SK-N-MC (cell line): ENCODE data around the gene TPO.

Experiments
- EZH2 ChIP-seq: fragments of 200-600 bp; sonication (generic); IDR thresholded peaks from one replicate; pipeline ENCODE4 v1.6.1; 2017; ENCODE audit warnings: antibody characterized with exemption
- POLR2AphosphoS5 ChIP-seq: IDR thresholded peaks from 2 replicates; pipeline ENCODE4 v1.6.1; 2012; ENCODE audit warnings: mild to moderate bottlenecking, low read depth, low read length, borderline replicate concordance

DNA sequence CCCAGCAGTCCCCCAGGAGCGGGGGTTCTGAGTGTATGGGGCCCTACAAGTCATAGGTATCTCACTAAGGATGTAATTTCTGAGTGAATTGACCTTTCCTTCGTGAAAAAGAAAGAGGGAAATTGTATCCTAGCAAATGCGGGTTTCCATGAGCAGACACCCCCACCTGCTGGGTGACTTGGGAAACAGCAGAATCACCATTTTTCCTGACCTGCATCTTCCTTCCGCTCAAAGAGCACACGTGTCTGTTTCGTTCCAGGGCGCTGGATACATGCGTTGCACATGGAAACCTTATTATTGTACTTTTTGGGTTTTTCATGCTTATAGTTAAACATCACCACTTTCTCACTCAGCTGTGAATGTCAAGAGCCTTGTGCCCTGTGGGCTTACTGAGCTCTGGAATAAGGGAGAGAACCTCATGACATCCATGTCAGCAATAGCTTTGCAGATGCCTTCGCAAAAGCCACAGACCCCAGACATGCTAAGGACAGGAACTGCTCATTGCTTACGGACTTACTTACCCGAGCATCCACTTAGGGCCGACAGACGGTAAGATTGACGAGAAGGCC lies 132.8 kb downstream of the TPO start:
- TF ChIP-seq POLR2AphosphoS5 (no peak), EZH2 (no peak)
